ENCODE measurements around the gene HEBP1. TPM values are rescaled to one million over a fixed set of nuclear protein-coding genes. Genes with fewer than 3 reads are reported as not detected.

The HEBP1 gene
- total RNA-seq, 3 donors from 2014 or later (not counting 1 experiment from before 2014, with no cell fraction given): 10.8 to 13.5 (median 11.9) TPM

DNA sequence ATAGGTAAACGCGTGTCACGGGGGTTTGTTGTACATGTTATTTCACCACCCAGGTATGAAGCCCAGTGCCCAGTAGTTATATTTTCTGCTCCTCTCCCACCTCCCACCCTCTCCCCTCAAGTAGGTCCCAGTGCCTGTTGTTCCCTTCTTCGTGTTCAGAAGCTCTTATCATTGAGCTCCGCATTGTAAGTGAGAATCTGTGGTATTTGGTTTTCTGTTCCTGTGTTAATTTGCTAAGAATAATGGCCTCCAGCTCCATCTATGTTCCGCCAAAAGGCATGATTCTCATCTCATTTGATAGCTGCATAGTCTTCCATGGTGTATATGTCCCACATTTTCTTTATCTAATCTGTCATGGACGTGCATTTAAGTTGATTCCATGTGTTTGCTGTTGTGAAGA lies 41.2 kb downstream of the HEBP1 start:
- no peaks in the 10 kb centered on the region for H3K9me3 ChIP-seq (ENCODE audit: control insufficient read depth, insufficient read depth, low read length)
- Mint-ChIP-seq H3K4me1 (peaks cover 0 to 6% of the 10 kb centered on the region in 2 donors), H3K9me3 (peaks cover 0 to 2% of the 10 kb centered on the region in 2 donors), H3K4me3 (no peak overlapping the region), H3K36me3 (no peaks in the 10 kb centered on the region), H3K27me3 (ENCODE audit: low read depth in 2 of 2) (peaks cover 0 to 11% of the 10 kb centered on the region in 2 donors), H3K27ac (no peak overlapping the region)
- no peaks in the 10 kb centered on the region for H3K36me3 ChIP-seq (ENCODE audit: control insufficient read depth, insufficient read depth, low read length)
- 82% methylated on average over 6 of the region's 7 CpGs for WGBS (ENCODE audit: insufficient coverage)
- TF ChIP-seq, protein P1, sequence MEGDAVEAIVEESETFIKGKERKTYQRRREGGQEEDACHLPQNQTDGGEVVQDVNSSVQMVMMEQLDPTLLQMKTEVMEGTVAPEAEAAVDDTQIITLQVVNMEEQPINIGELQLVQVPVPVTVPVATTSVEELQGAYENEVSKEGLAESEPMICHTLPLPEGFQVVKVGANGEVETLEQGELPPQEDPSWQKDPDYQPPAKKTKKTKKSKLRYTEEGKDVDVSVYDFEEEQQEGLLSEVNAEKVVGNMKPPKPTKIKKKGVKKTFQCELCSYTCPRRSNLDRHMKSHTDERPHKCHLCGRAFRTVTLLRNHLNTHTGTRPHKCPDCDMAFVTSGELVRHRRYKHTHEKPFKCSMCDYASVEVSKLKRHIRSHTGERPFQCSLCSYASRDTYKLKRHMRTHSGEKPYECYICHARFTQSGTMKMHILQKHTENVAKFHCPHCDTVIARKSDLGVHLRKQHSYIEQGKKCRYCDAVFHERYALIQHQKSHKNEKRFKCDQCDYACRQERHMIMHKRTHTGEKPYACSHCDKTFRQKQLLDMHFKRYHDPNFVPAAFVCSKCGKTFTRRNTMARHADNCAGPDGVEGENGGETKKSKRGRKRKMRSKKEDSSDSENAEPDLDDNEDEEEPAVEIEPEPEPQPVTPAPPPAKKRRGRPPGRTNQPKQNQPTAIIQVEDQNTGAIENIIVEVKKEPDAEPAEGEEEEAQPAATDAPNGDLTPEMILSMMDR (IDR thresholded peaks at IDR 0.05): no peak
- intact Hi-C loops (cut with micrococcal nuclease): no loop called here
- H3K27me3 ChIP-seq (ENCODE audit: control insufficient read depth, insufficient read depth, low read length): no peaks in the 10 kb centered on the region
- H3K4me1 ChIP-seq (ENCODE audit: control insufficient read depth, insufficient read depth, low read length): no peaks in the 10 kb centered on the region
- no peak overlapping the region for H3K4me3 ChIP-seq (ENCODE audit: low read length)
- ATAC-seq: no peak
- DNase-seq: no peak
- no peak overlapping the region for H3K27ac ChIP-seq (ENCODE audit: low read length)

DNA sequence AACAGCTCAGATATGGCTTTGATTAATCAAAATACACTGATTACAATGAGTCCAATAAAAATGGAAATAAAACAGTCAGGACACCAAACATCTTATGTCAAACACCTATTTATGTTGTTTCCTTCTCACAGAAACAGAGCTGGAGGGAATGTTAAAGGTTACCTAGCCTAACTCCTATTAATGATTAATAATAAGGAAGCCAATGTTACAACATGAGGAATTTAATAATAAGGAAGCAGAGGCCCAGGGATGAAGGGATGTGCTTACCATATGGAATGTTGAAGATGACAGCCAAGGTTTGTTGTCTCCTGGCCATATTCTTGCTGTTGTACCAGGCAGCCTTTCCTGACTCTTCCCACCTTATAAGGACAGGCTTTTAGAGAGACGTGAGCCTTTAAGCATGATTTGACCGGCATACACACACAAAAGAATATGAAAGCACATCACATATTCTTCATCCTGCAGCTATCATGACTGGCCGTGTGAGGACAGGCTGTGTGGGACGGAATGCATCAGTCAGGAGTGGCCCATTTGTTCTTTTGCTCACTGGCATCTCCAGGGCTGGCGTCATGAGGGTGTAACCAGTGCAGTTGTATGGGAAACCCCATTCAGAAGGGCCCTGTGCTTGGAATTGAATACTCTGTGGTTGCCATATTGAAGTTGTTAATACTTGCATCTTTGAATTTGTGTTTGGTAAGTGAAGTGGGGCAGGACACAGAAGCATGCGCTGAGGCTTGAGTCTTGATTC lies 45.0 kb downstream of the HEBP1 start:
- H3K27ac ChIP-seq (ENCODE audit: low read length): no peak overlapping the region
- H3K27me3 ChIP-seq (ENCODE audit: control insufficient read depth, insufficient read depth, low read length): no peaks in the 10 kb centered on the region
- no peaks in the 10 kb centered on the region for H3K4me1 ChIP-seq (ENCODE audit: control insufficient read depth, insufficient read depth, low read length)
- no peak overlapping the region for H3K4me3 ChIP-seq (ENCODE audit: low read length)
- TF ChIP-seq, protein P1 (IDR thresholded peaks at IDR 0.05): no peak
- H3K27me3 Mint-ChIP-seq (ENCODE audit: low read depth in 2 of 2): peaks cover 0 to 14% of the 10 kb centered on the region in 2 donors
- no peaks in the 10 kb centered on the region for H3K36me3 Mint-ChIP-seq
- no peaks in the 10 kb centered on the region for H3K9me3 ChIP-seq (ENCODE audit: control insufficient read depth, insufficient read depth, low read length)
- intact Hi-C loops (cut with micrococcal nuclease): no loop called here
- DNase-seq (no peak), ATAC-seq (no peak)
- H3K9me3 Mint-ChIP-seq: peaks cover 0 to 2% of the 10 kb centered on the region in 2 donors
- H3K4me3 Mint-ChIP-seq: no peak overlapping the region
- H3K4me1 Mint-ChIP-seq: no peaks in the 10 kb centered on the region
- 91% methylated on average over 6 of the region's 6 CpGs for WGBS (ENCODE audit: insufficient coverage)
- no peak overlapping the region for H3K27ac Mint-ChIP-seq
- H3K36me3 ChIP-seq (ENCODE audit: control insufficient read depth, insufficient read depth, low read length): no peaks in the 10 kb centered on the region

DNA sequence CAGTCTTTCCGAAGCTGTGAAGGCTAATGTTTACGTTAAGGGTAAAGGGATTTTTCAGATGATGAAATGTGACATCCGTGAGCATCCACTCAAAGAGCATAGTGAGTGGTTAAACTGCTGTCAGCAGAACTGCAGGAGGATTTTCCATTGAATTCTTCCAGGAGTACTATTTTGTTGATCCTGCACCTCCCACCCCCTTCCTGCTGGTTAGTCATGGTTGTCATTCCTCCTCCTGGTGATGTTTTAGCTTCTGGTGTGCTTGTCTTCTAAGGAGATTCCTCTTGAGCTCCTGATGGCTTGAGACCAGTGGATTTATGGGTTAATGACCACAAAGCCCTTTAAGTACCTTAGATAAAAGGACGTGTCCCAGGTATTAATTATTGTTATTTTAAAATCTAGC lies 45.7 kb downstream of the HEBP1 start:
- intact Hi-C loops (cut with micrococcal nuclease): no loop called here
- no peaks in the 10 kb centered on the region for H3K27me3 ChIP-seq (ENCODE audit: control insufficient read depth, insufficient read depth, low read length)
- no peaks in the 10 kb centered on the region for H3K4me1 Mint-ChIP-seq
- no peak overlapping the region for H3K4me3 ChIP-seq (ENCODE audit: low read length)
- no peaks in the 10 kb centered on the region for H3K9me3 ChIP-seq (ENCODE audit: control insufficient read depth, insufficient read depth, low read length)
- no peaks in the 10 kb centered on the region for H3K36me3 ChIP-seq (ENCODE audit: control insufficient read depth, insufficient read depth, low read length)
- H3K4me3 Mint-ChIP-seq: no peak overlapping the region
- H3K9me3 Mint-ChIP-seq: peaks cover 0 to 2% of the 10 kb centered on the region in 2 donors
- TF ChIP-seq, protein P1 (IDR thresholded peaks at IDR 0.05): no peak
- H3K27me3 Mint-ChIP-seq (ENCODE audit: low read depth in 2 of 2): peaks cover 0 to 17% of the 10 kb centered on the region in 2 donors
- no peak for ATAC-seq
- no peak overlapping the region for H3K27ac Mint-ChIP-seq
- 89% methylated on average over 3 of the region's 4 CpGs for WGBS (ENCODE audit: insufficient coverage)
- no peak for DNase-seq
- no peaks in the 10 kb centered on the region for H3K4me1 ChIP-seq (ENCODE audit: control insufficient read depth, insufficient read depth, low read length)
- H3K36me3 Mint-ChIP-seq: no peaks in the 10 kb centered on the region
- no peak overlapping the region for H3K27ac ChIP-seq (ENCODE audit: low read length)

DNA sequence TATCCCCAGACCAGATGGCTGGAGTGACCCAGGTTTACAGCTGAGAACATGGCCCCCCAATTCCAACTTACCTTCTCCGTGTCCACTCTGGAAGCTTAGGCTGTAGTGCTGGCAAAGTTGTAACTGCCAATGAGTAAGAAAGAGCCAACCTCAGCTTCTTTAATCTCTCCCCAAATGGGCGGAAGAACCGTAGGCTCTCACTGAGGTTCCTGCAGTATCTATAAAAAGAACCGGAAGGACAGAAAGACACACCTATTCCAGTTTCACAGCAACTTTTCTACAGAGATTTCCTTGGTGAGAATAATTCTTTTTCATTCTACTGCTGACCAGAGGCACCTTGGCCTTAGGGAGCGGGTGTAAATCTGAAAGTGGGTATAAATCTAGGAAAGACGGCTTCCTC lies 48.0 kb downstream of the HEBP1 start, which contains the start of gene GPRC5D:
Gene GPRC5D, minus strand, starts transcription at position 135 of the 400 bp plus-strand sequence. CDS start 1,786 bp downstream, outside the sequence.
- no peaks in the 10 kb centered on the region for H3K4me1 Mint-ChIP-seq
- no peak within 1 kb of the TSS for H3K4me3 Mint-ChIP-seq
- Histone ChIP-seq H3K4me1 (ENCODE audit: control insufficient read depth, insufficient read depth, low read length) (no peaks in the 10 kb centered on the region), H3K27me3 (ENCODE audit: control insufficient read depth, insufficient read depth, low read length) (no peaks in the 10 kb centered on the region), H3K4me3 (ENCODE audit: low read length) (no peak within 1 kb of the TSS), H3K9me3 (ENCODE audit: control insufficient read depth, insufficient read depth, low read length) (no peaks in the 10 kb centered on the region), H3K36me3 (ENCODE audit: control insufficient read depth, insufficient read depth, low read length) (no peaks in the 10 kb centered on the region), H3K27ac (ENCODE audit: low read length) (no peak within 1 kb of the TSS)
- no peak for DNase-seq
- 95% methylated on average over 5 of the region's 6 CpGs for WGBS (ENCODE audit: insufficient coverage)
- H3K27ac Mint-ChIP-seq: no peak within 1 kb of the TSS
- TF ChIP-seq, protein P1 (IDR thresholded peaks at IDR 0.05): no peak
- H3K27me3 Mint-ChIP-seq (ENCODE audit: low read depth in 2 of 2): peaks cover 4 to 12% of the 10 kb centered on the region in 2 donors
- H3K9me3 Mint-ChIP-seq: peaks cover 0 to 2% of the 10 kb centered on the region in 2 donors
- intact Hi-C loops (cut with micrococcal nuclease): no loop called here
- no peaks in the 10 kb centered on the region for H3K36me3 Mint-ChIP-seq
- ATAC-seq: no peak

Measured in natural killer cell (primary cell).